ENCODE results near the gene GAREM2. TPM values are rescaled to one million over a fixed set of nuclear protein-coding genes. Genes with fewer than 3 reads are reported as not detected.

Gene GAREM2
- total and polyA plus RNA-seq, 9 of the 15 experiments (the other 6 are each of a cell fraction or from before 2014, with no cell fraction given), result 1.7 to 12.4 (median 2.5) TPM

- Histone ChIP-seq H3K9me1 (ENCODE audit: control insufficient read depth, insufficient read depth, low read length) (no peaks in the 10 kb centered on the region), H3K4me1 (replicated peaks in 1 of 2; ENCODE audit: control insufficient read depth in 2 of 2, insufficient read depth in 2 of 2, low read length in 2 of 2) (no peaks in the 10 kb centered on the region), H3K9ac (ENCODE audit: insufficient read depth in 1 of 2, low read depth in 2 of 2, low read length in 2 of 2) (no peak overlapping the region), H2AFZ (ENCODE audit: low read depth, low read length) (no peak overlapping the region), H3K4me2 (ENCODE audit: insufficient read depth, low read length) (no peak overlapping the region), H3K27me3 (ENCODE audit: control insufficient read depth in 2 of 2, insufficient read depth in 2 of 2, low read length in 2 of 2) (no peaks in the 10 kb centered on the region), H3K27ac (ENCODE audit: extremely low read depth, low read depth, low read length) (no peak overlapping the region), H3K36me3 (ENCODE audit: control insufficient read depth, insufficient read depth, low read length) (peaks cover 90% of the 10 kb centered on the region), H4K20me1 (replicated peaks; ENCODE audit: control insufficient read depth, insufficient read depth, low read length) (no peaks in the 10 kb centered on the region), H3K9me3 (replicated peaks; ENCODE audit: control insufficient read depth, insufficient read depth, low read depth, low read length) (no peaks in the 10 kb centered on the region), H3K79me2 (ENCODE audit: control insufficient read depth, insufficient read depth, low read length) (no peaks in the 10 kb centered on the region), H3K4me3 (no peak overlapping the region)
- ATAC-seq (no peak), FAIRE-seq (no peak), DNase-seq (ENCODE audit: extremely low read depth in 1 of 4, low spot score in 3 of 4) (no peak)
- CTCF ChIA-PET (ENCODE audit: low intra/inter-chr PET ratio), result no interaction called here
- BruUV-seq (replicated peaks), result no TSS peak
- WGBS (ENCODE audit: insufficient coverage, low coverage, missing lambda C conversion rate), result 82% methylated on average over 1 of the region's 1 CpG
- intact Hi-C loops (cut with micrococcal nuclease) (no loop called here), in situ Hi-C loops (cut with MboI) (no loop called here)
- TF ChIP-seq PHB2 (IDR thresholded peaks at IDR 0.05; ENCODE audit: low read depth) (no peak), TGIF2 (CRISPR knock-in tag; IDR thresholded peaks at IDR 0.05) (no peak), CEBPB (tag; IDR thresholded peaks at IDR 0.05) (no peak), NFRKB (IDR thresholded peaks at IDR 0.05; ENCODE audit: low read depth) (no peak), CSDE1 (IDR thresholded peaks at IDR 0.05) (no peak), NFE2L1 (tag; IDR thresholded peaks at IDR 0.05; ENCODE audit: borderline replicate concordance, low read depth) (no peak), HMGXB4 (CRISPR knock-in tag; IDR thresholded peaks at IDR 0.05) (no peak), ZNF23 (CRISPR knock-in tag; IDR thresholded peaks at IDR 0.05) (no peak), HLTF (IDR thresholded peaks at IDR 0.05) (no peak), RBM22 (IDR thresholded peaks at IDR 0.05; ENCODE audit: low read depth, low read length, poor library complexity, severe bottlenecking) (no peak), CHD4 (IDR thresholded peaks at IDR 0.05; ENCODE audit: insufficient read depth, insufficient replicate concordance, low read depth, low read length, poor library complexity, severe bottlenecking) (no peak), SMARCA5 (IDR thresholded peaks at IDR 0.05) (no peak), ZNF589 (CRISPR knock-in tag; IDR thresholded peaks at IDR 0.05; ENCODE audit: low read depth) (no peak), GTF2E2 (tag; IDR thresholded peaks at IDR 0.05) (no peak), MYNN (IDR thresholded peaks at IDR 0.05) (no peak), MYNN (CRISPR knock-in tag; IDR thresholded peaks at IDR 0.05) (no peak), RUNX1 (IDR thresholded peaks at IDR 0.05; ENCODE audit: low read depth) (no peak)
- TF ChIP-seq, protein P1, sequence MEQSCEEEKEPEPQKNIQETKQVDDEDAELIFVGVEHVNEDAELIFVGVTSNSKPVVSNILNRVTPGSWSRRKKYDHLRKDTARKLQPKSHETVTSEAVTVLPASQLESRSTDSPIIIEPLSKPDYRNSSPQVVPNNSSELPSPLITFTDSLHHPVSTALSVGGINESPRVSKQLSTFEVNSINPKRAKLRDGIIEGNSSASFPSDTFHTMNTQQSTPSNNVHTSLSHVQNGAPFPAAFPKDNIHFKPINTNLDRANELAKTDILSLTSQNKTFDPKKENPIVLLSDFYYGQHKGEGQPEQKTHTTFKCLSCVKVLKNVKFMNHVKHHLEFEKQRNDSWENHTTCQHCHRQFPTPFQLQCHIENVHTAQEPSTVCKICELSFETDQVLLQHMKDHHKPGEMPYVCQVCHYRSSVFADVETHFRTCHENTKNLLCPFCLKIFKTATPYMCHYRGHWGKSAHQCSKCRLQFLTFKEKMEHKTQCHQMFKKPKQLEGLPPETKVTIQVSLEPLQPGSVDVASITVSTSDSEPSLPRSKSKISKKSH (CRISPR knock-in tag; IDR thresholded peaks at IDR 0.05), result no peak
- TF ChIP-seq, protein P2, sequence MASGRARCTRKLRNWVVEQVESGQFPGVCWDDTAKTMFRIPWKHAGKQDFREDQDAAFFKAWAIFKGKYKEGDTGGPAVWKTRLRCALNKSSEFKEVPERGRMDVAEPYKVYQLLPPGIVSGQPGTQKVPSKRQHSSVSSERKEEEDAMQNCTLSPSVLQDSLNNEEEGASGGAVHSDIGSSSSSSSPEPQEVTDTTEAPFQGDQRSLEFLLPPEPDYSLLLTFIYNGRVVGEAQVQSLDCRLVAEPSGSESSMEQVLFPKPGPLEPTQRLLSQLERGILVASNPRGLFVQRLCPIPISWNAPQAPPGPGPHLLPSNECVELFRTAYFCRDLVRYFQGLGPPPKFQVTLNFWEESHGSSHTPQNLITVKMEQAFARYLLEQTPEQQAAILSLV (tag; IDR thresholded peaks at IDR 0.05), result no peak
- POLR2A ChIA-PET, result interaction anchor here (0.9 kb wide), 1 partner anchor 13 kb away, joined by 3 read pairs; no protein-coding TSS in a partner anchor
These were observed 42.9 kb downstream of the GAREM2 start for GRCh38 chr2:26215833-26216232.
